GM03348 (cell line): ENCODE data around the gene TMEM164.

ENCODE experiments used
- DNase-seq: peaks from one replicate; pipeline ENCODE4 v3.0.0; 2012; ENCODE audit warnings: low spot score

Gene TMEM164

DNA sequence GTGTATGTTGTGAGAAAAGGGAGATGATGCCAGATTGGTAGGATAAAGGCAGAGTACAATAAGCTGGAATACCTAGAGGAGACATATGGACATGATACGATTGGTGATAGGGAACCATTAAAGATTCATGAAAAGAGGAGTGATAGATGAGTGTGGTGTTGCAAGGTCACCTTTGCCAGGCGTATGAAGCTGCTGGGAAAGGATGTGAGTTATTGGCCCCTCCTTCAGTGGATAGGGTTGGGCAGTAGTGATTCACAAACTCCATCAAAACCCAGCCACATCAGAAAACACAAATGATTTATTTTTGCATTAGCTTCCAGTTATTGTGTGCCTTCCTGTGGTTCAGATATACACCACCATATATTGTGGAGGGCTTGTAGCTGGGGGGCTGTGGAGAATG is 34.3 kb downstream of the TMEM164 start:
- DNase-seq = no peak

DNA sequence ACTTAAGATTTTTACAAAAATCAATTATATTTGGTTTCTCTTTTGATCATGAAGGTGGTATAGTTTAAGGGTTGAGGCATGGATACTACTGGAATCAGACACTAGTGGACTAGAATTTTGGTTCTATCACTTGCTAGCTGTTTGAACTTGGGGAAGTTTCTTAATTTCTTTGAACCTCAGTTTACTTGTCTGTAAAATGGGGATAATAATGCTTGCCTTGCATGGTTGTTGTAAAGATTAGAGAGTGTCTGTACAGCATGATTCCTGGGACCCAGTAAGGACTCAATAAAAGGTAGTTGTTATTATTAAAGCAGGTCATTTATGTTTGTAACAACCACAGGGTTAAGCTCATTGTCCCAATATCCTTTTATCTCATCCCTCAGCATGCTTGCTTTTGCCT is 36.0 kb downstream of the TMEM164 start:
- no peak for DNase-seq

DNA sequence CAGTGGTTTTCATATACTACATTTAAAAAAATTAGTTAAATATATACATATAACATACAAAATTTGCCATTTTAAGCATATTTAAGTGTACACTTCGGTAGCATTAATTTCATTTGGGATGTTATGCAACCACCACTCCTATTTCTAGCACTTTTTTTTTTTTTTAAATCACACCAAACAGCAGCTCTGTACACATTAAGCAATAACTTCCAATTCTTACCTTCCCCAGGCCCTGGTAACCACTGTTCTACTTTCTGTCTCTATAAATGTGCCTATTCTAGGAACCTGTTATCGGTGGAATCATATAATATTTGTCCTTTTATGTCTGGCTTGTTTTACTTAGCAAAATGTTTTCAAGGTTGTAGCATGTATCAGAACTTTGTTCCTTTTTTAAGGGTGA is 39.1 kb downstream of the TMEM164 start:
- DNase-seq = no peak

DNA sequence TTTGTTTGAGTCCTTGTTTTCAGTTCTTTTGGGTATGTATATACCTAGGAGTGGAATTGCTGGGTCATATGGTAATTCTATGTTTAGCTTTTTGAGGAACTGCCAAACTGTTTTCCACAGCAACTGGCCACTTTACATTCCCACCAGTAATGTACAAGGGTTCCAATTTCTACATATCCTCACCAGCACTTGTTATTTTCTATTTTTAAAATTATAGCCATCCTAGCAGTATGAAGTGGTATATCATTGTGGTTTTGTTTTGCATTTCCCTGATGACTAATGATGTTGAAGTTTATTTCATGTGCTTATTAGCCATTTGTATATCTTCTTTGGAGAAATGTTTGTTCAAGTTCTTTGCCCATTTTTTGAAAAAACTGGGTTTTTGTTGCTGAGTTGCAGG is 39.6 kb downstream of the TMEM164 start:
- no peak for DNase-seq

DNA sequence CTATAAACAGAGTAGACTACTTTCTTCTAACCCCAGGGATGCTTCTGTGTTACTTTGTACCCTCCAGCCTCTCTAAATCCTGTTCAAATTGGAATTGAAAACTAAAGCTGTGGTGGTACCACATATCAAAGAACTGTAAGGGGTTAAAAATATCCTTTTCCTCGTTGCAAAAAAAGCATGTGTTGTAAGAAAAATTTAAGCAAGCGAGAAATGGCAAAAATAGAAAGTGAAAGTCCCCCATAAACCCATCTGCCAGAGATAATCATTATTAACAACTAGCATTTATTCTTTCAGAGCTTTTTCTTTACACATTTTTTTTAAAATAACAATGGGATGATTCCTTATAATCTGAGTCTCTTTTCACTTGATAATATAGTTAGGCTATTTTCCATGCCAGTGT is 40.6 kb downstream of the TMEM164 start:
- no peak for DNase-seq

DNA sequence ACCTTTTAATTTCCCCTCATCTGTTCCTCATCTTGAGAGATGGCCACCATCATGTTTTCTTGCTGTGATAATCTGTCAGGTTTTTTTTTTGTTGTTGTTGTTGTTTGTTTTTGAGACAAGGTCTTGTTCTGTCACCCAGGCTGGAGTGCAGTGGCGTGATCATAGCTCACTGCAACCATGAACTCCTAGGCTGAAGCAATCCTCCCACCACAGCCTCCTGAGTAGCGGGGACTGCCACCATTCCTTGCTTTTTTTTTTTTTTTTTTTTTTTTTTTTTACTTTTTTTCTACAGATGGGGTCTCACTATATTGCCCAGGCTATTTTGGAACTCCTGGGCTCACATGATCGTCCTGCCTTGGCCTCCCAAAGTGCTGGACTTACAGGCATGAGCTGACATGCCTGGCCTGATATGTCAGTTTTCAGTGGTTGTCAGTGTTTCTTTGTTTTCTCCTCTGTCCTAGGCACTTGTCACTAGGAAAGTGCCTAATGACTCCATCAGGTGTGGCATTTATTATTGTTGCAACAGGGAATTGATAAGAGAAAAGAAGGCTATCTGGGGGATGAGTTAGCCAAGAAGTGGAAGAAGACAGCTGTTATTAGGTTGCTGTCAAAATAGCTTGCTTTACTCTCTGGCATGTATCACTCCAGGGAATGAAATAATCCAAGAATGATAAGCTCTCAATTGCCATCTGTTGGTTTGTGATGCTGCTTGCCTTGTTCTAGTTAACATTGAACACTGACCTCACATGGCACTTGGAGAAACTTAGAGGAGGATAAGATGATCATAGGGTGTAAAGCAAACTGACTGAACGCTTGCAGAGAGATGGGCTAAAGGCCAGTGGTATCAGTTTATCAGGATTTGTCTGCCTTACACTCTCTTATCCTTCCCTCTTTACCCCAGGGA is 41.7 kb downstream of the TMEM164 start:
- no peak for DNase-seq

DNA sequence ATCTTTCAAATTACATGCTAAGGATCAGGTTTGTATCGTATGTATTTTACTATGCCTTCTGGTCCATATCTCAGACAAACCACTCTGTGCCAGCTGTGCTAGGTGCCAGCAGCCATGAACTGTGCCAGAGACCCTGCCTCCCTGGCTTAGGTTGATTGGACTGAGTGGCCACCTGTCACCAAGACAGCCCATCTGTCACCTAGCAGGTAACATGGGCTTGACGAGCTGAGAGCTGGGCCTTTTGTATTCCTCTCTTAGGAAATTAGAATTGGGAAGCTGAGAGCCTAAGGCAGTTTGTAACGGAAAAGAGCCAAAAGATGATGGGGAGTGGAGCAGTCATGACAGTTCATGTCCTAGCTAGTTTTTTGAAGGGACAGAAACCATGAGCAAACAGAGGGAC is 42.5 kb downstream of the TMEM164 start:
- DNase-seq = no peak

DNA sequence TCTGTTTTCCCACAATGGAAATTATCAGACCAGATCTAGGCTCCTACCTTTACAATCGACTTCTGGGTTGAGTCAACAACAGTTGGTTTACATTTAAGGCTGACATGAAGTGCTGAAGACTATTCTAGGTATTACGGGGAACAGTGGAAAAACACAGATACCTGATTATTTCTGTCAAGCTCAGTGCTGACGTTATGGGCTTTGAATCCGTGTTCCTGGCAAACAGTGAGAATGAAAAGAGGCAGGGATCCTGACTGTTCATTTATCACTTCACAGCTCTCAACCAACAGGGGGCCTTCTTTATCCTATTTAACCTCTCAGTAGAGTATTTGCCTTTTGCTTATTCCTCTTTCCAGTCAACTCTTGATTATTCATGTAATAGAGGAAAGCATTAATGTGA is 43.1 kb downstream of the TMEM164 start:
- DNase-seq = no peak

DNA sequence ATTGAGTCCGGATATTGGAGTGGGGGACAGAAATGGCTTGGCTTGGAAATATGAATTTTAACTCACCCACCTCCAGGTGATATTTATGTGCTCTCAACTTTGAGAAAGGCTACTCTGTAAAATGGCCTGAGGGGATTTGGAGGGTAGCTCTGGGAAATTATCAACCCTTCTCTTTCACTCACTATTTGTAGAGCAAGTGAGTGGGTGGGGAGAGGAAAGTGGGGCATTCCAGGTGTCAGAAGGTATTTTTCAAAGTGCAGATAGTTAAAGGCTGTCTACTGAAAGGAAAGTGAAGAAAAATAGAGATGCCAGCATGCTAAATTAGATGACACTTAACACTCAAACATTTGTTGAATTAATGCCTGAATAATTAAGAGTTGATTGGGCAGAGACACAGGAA is 44.1 kb downstream of the TMEM164 start:
- DNase-seq = no peak

DNA sequence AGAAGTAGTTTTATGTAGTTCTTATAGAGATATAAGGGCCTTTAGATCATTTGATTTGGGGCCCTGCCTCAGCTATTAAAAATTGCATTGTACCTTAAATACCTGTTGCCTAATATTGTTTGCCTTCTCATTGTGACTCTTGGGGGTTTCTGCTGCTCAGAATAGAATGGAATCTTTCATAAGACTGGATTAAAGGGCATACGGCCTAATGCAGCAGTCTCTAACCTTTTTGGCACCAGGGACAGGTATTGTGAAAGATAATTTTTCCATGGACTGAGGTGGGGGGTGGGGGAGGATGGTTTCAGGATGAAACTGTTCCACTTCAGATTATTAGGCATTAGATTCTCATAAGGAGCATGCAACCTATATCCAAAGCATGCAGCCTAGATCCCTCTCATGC is 46.2 kb downstream of the TMEM164 start:
- DNase-seq = no peak

DNA sequence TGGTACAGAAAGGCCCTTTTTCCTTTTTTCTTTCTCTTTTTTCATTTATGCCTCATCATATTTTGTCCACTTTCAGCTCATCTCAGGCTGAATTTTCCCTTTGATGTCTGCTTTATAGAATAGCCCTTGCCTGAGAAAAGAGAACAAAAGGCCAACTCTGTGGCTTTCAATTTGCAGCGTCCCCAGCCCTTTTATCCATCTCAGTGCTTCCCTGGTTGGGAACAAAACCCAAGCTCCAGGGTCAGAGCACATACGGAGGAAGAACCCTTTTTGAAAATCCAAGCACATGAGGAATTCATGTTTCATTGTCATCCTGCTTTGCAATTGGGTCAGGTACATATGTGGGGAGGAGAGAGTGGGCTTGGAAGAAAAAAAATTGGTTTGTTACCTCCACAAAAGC is 47.5 kb downstream of the TMEM164 start:
- no peak for DNase-seq

DNA sequence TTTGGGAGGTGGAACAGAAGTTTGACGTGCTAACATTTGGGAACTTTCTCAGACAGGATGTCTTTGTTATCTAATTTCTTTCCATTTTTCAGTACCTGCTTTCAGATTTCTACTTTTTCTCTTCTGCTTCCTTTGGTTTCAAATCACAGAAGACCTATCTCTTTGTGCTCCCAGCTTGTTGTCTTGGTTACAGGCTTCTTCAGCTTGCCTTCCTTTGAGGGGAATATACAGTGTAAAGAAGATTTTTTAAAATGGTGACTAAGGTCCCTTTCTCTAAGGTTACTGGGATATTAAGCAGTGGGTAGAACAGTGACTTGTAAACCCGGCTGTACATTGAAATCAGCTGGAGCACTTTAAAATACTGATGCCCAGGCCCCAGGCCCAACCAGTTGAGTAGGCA is 48.0 kb downstream of the TMEM164 start:
- DNase-seq = no peak

DNA sequence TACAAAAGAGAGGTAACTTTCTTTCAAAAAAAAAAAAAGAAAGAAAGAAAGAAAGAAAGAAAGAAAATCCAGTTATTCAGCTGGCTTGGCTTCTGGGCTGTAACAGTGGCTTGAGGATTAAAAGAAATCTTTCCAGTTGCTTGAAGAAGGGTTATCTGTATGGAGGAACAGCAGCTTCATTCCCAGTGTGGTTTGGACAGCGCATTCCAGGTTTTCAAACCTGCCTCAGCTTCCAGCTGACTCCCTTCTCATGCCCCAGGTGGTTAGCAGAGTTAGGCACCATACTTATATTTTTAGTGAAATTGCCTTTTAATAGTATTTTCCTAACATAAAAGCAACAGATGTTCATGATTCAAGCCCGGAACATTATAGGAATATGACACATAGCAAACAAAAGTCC is 48.6 kb downstream of the TMEM164 start:
- DNase-seq = no peak

DNA sequence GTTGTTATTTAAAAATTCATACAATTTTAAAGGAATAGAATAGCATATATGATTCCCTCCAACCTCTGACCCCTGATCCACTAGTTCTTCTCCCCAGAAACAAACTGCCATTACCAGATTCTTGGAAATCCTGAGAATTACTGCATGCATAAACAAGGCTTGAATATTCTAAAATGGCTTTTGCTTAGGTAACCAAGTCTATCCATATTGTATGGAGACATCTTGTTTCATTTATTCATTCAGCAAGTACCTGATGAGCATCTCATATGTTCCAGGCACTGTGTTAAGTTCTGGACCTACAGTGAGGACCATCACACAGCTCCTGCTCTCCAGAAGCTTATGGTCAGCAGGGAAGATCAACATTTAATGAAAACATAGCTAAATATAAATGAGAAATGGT is 49.4 kb downstream of the TMEM164 start:
- DNase-seq = no peak

DNA sequence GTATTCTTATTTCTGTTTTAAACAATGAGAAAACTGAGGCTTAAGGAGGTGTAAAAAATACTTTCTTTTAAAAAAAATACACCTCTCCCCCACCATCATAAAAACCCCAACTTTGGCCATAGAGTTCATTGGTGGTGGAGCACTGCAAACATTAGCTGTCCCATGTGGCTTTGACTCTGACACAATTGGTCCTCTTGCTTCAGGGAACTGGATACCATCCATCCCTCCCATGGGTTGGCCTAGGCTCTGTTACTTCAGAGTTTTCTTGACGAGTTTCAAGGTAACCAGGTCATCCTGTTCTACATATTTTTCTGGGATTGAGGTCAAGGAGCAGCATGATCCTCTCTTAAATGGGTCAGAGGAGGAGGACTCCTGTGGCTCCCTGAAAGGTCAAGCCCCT is 50.5 kb downstream of the TMEM164 start:
- no peak for DNase-seq

DNA sequence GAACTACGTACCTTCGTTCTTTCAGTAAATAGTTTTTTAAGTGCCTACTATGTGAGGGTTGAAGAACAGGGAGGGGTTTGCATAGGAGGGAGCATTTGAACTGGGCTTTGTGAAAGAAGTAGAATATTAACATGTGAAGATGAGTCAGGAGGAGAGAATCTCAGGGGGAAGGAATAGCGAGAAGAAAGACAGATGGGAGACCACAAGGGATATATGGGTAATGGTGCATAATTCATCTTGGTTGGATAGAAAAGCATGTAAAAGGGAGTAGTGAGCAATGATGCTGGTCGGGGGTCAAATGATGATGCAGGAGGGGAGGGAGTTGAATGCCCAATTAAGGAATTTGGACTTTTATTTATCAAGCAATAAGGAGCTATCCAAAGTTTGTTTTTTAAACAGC is 52.7 kb downstream of the TMEM164 start:
- DNase-seq = no peak

DNA sequence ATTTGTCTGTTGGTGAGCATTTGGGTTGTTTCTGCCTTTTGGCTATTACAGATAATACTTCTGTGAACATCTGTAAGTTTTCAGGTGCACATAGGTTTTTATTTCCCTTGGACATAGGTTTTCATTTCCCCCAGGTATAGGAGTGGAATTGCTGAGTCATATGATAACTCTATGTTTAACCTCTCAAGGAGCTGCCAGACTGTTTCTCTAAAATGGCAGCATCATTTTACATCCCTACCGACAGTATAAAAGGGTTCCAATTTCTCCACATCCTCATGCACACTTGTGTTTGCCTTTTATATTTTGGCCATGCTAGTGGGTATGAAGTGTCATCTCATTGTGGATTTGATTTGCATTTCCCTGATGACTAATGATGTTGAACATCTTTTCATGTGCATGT is 53.5 kb downstream of the TMEM164 start:
- no peak for DNase-seq

DNA sequence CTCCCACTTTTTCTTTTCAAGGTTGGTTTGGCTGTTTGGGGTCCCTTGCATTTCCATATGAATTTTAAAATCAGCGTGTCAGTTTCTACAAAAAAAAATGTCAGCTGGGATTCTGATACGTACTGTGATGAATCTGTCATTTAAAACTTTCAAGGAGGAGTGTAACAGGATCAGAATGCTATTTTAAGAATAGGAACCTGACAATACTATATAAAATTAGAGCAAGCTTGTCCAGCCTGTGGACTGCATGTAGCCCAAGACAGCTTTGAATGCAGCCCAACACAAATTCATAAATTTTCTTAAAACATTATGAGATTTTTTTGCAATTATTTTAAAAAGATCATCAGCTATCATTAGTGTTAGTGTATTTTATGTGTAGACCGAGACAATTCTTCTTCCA is 56.5 kb downstream of the TMEM164 start:
- DNase-seq = no peak

DNA sequence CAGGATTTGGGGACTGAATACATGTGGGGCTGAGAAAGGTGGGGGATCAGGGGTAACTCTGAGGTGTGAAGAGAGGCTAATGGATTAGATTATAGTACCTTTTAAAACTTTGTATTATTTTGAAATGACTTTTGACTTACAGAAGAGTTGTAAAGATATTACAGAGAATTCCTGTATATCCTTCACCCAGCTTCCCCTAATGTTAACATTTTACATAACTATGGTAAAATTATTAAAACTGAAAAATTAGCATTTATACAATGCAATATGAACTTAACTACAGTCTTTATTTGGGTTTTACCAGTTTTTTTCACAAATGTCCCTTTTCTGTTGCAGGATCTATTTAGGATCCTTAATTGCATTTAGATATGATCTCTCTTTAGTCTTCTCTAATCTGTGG is 57.4 kb downstream of the TMEM164 start:
- no peak for DNase-seq

DNA sequence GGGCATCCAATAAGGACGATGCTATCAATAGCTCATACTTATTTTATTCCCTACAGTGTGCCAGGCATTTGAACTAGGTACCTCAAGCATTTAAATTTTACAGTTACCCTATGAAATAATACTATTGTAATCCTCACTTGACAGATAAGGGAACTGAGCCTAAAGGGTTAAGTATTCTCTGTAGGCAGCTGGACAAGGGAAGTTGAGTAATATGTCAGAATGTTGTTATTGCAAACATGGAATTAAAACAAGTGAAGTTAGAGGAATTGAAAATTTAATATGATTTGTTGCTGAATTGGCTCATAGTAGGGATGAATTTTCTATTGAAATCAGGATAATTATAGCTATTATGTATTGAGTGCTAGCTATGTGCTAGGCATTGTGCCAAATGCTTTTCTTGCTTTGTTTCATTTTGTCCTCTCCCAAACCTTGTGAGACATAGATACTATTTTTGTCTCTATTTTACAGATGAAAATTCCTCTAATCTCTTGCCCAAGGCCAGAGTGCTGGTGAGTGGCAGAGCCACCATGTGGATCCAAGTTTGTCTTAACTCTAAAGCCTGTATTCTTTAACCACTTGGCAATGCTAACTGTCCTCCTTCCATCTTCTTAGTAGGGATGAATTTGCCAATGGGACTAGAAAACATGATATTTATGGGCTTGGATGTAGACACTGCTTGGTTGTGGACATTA is 58.1 kb downstream of the TMEM164 start:
- no peak for DNase-seq

DNA sequence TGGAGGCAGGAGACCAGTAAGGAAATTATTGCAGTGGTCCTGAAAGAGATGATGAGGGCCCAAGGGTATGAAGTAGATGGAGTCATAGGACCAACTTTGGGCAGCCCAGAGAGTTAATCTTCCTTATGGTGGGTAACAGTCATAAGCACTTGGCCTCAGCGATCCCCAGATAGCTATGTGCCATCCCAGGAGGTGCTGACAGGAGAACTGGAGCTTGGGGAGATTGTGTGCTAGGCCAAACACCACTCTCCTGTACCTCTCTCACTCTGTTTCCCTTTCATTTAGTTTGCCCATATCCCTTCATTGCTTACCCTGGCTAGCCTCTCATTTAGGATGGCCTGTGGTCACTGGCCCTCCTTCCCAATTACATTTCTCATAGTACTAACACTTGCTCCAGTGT is 60.0 kb downstream of the TMEM164 start:
- DNase-seq = no peak

DNA sequence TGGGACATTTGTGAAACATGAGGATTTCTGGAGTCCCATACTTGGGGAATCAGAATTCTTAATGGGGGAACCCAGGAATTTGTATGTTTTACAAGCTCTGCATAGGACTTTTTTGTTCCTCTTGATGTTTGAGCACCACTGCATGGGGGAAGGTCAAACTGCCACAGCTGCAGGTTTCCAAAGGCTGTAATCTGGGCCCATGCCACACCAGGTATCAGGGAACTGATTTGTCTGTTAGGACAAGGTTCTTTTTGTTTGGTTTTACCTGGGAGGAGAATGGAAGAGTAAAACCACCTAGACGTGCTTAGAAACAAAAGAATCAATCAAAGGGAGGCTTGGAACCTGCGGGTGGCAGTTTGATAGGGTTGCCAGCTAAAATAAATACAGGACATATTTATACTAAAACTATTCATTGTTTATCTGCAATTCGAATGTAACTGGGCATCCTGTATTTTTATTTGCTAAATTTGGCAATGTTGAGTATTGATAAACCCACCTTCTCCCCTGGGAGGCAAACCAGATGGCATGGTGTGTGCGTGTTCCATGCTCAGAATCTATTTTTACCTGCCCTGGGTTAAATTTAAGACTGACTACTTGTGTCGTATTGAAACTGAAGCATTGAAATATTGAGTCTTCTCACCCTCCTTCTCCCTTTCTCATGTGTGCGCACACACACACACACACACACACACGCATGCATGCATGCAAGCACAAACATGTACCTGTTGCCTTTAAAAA is 63.7 kb downstream of the TMEM164 start:
- DNase-seq = no peak

DNA sequence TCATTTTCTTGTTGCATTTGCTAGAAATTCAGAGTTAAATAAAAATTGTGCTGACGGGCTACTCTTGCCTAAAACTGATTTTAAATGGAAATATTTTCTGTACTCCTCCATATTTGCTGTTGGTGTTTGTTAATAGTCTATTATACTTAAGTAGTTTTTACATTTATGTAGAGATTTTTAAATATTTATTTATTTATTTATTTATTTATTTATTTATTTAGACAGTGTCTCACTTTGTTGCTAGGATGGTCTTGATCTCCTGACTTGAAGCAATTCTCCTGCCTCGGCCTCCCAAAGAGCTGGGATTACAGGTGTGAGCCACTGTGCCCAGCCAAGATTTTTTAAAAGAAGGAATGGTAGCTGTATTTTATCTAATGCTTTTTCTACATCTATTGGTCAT is 68.1 kb downstream of the TMEM164 start:
- DNase-seq = no peak
